GM18861 (cell line): ENCODE data around the gene C10orf143.
"Not testable (repeated sequence)": the region's sequence is repeated elsewhere in the genome, so short reads cannot be mapped to it uniquely, and the experiment has no call there.

ENCODE experiments used
- ATAC-seq: cut with Tn5 transposase; IDR thresholded peaks from one replicate; pipeline ENCODE4 v1.9.1; 2021; ENCODE audit not compliant: unreplicated experiment

Gene C10orf143

GRCh38 chr10:130037169-130037661, 73.4 kb downstream of the C10orf143 start:
- ATAC-seq = no peak

GRCh38 chr10:130036296-130037065, 74.1 kb downstream of the C10orf143 start:
- ATAC-seq = no peak

GRCh38 chr10:130029209-130029608, 81.4 kb downstream of the C10orf143 start:
- no peak for ATAC-seq

DNA sequence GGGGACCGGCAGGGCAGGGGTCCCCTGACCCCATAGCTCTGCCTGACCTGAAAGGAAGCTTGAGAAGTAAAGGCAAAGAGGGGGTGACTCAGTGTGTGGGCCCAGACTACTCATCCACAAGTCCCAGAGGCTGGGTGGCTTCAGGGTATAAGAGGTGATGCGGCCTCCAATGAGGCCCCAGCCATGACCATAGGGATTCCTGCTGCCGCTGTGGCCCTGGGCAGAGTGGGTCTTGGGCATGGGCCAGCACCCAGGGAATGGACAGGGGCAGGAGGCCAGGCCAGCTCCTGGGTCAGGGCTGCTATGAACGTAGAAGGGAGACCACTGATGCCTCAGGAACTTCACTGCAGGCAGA, 82.2 kb downstream of the C10orf143 start:
- ATAC-seq = no peak

GRCh38 chr10:130027716-130028464, 82.7 kb downstream of the C10orf143 start:
- no peak for ATAC-seq

- ATAC-seq = no peak
These were observed 83.8 kb downstream of the C10orf143 start for GRCh38 chr10:130026670-130027456.

DNA sequence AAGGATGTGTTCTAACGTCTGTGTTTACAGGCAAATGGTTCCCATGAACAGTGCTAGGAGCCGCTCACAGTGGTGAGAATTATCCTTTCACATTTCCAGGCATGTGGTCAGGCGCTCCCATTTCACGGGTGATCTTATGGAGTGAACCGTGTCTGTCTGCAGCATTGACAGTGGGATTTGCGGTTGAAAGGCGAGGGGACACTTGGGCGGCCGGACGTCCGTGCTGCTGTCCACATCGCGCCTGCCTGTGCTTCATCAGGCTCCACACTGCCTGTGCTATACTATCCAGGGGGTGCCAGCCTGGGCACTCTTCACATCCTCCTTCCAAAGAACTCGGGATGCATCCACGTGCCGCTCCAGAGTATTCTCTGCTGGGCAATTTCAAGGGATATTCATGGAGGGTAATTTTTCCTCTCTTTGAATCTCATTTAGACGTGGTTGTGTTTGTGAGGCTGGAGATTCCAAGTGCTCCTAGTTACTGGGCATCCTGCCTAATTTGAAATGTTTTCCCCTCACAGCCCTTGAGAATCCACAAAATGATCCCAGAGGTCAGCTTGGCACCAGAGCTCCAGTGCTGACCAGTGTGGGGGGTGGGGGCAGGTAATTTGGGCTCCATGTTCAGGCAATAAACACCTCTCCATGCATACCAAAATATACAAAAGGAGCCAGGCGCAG, 84.7 kb downstream of the C10orf143 start:
- ATAC-seq = no peak

- ATAC-seq = no peak
These were observed 85.3 kb downstream of the C10orf143 start for GRCh38 chr10:130025326-130025725.

- ATAC-seq = no peak
These were observed 85.8 kb downstream of the C10orf143 start for GRCh38 chr10:130024779-130025325.

DNA sequence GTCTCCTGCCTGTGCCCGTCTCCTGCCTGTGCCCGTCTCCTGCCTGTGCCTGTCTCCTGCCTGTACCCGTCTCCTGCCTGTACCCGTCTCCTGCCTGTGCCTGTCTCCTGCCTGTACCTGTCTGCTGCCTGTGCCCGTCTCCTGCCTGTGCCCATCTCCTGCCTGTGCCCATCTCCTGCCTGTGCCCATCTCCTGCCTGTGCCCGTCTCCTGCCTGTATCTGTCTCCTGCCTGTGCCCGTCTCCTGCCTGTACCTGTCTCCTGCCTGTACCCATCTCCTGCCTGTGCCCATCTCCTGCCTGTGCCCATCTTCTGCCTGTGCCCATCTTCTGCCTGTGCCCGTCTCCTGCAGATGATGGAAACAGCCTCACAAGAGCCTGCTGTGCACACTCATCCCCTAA, 86.3 kb downstream of the C10orf143 start:
- ATAC-seq = not testable (repeated sequence)

GRCh38 chr10:130023454-130024230, 87.0 kb downstream of the C10orf143 start:
- no peak for ATAC-seq

DNA sequence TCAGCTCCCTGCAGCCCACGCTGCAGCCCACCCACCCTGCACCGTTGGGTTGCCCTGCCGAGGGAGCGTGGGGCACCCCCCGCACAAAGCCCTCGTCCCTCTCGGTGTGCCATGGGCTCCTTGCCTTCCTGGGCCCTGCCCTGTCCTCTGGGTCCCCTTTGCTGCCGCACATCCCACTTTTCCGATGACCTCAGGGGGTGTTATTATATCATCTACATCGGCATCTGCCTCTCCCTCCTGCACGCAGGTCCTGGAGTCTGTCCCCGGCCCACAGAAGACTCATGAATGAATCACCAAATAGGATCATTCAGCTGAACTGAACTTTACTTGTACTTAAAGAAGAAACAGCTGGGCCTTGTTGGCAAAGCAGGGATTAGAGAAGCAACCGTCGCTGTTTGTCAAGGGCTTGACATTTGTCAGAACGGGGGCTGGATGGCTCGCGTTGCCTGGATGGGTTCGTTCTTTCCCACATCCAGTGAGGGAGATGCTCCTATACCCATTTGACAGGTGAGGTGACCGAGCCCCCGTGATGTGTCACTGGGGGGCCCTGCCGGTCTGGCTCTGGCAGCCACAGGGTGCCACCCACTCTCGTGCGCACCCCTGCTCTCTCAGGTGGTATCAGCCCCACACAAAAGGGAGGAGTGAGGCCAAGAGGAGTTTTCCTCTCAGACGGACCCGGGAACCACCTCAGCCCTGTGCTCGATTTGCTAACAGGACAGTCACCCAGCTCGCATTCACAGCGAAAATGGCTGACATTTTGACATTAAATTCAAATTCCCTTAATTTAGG, 87.9 kb downstream of the C10orf143 start:
- ATAC-seq = no peak

DNA sequence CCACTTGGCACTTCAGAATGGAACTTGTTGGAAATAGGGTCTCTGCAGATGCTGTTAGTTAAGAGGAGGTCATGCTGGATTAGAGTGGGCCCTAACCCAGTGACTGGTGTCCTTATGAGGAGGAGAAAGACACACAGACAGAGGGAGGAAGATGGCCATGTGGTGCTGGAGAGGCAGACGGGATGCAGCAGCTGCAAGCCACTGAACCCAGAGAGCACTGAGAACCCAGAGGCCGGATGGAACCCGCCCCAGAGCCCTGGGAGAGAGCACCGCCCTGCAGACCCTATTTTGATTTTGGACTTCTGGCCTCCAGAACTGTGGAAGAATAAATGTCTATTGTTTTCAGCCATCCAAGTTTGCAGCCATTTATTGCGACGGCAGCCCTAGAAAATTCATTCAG, 88.5 kb downstream of the C10orf143 start:
- ATAC-seq = no peak

- ATAC-seq = no peak
These were observed 89.2 kb downstream of the C10orf143 start for GRCh38 chr10:130021383-130021950.

- no peak for ATAC-seq
These were observed 89.8 kb downstream of the C10orf143 start for GRCh38 chr10:130020651-130021382.

DNA sequence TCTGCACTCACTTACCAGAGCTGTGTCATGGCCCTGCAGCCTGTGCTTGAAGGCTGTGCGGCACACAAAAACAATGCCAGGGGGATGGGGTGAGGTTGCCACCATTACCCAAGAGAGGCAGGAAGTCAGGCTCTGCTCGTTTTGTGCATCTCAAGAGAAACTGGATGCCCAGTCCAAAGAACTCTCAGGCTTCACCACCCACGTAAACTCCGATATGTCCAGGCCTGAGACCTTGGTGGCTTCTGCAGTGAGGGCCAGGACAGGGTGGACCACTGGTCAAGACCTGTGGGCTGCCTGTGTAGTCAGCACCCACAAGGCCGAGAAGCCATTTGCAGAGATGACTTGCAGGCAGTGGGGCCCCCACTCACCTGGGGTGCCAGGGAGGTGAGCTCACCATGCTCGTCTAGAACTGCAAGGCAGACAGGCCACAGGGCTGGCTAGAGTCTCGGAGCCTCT, 91.9 kb downstream of the C10orf143 start:
- ATAC-seq = no peak

- no peak for ATAC-seq
These were observed 92.4 kb downstream of the C10orf143 start for GRCh38 chr10:130018265-130018664.

DNA sequence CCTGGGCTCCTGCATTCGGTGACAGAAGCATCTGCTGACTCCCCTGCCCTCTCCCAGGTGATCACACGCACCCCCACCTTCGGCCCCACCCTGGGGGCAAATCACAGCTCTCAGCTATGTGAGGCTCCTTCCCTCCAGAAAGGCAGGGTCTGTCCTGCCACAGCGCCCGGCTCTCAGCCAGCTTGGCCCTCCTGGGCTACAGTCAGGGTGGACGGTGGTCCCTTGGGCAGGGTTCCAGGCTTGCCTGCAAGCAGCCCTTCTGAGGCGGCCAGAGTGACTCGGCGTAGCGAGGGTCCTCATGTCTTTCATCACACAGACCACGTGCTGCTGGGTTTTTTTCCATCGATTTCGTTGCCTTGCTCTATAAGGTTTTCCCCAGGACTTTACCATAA, 93.0 kb downstream of the C10orf143 start:
- ATAC-seq = no peak
